GM12873 (cell line): ENCODE data around the gene KCNQ1OT1.

Experiments
- TF ChIP-seq, protein P1 (sequence below): IDR thresholded peaks from 2 replicates; pipeline ENCODE4 v1.5.1; 2012; ENCODE audit warnings: low read depth, mild to moderate bottlenecking, moderate library complexity, low read length, control low read depth; ENCODE audit not compliant: insufficient read depth; ENCODE audit errors: missing control alignments

KCNQ1OT1 gene

DNA sequence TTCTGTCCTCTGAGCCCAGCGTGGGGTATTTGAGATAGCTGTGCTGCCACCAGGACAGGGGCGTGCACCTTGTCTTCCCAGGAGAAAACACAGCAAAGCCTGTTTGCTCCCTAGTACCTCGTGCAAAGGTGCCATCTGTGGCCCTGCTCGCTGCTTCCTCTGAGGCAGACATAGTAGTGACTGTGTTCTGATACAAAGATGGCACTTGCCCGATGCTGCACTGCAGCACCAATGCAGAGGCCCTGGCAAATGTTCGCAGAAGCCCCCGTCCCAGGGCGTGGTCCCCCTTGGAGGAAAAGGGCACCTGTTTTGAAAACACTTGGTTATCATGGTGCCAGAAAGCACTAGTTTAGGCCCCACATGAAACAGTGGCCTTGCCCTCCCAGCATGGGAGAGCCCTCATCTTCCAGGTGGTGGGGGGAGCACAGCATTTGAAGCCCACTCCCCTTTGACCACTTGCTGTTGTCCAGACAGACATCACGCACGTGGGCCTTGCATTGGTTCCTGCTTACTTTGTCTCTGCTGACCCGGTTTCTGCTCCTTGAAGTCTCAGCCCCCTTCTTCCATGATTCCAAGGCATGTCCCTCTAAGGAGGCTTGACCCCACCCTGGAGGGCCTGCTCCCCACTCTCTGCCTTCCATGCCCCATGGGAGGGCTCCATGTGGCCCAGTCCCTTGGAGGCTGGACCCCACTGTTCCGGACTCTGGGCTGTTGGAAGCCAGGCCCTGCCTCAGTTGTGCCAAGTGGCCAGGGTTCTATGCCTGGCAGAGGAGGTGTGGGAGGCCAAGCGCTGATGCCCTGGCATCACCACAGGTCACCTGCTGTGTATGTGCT is 109.4 kb downstream of the KCNQ1OT1 start:
- TF ChIP-seq, protein P1, sequence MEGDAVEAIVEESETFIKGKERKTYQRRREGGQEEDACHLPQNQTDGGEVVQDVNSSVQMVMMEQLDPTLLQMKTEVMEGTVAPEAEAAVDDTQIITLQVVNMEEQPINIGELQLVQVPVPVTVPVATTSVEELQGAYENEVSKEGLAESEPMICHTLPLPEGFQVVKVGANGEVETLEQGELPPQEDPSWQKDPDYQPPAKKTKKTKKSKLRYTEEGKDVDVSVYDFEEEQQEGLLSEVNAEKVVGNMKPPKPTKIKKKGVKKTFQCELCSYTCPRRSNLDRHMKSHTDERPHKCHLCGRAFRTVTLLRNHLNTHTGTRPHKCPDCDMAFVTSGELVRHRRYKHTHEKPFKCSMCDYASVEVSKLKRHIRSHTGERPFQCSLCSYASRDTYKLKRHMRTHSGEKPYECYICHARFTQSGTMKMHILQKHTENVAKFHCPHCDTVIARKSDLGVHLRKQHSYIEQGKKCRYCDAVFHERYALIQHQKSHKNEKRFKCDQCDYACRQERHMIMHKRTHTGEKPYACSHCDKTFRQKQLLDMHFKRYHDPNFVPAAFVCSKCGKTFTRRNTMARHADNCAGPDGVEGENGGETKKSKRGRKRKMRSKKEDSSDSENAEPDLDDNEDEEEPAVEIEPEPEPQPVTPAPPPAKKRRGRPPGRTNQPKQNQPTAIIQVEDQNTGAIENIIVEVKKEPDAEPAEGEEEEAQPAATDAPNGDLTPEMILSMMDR, result no peak

DNA sequence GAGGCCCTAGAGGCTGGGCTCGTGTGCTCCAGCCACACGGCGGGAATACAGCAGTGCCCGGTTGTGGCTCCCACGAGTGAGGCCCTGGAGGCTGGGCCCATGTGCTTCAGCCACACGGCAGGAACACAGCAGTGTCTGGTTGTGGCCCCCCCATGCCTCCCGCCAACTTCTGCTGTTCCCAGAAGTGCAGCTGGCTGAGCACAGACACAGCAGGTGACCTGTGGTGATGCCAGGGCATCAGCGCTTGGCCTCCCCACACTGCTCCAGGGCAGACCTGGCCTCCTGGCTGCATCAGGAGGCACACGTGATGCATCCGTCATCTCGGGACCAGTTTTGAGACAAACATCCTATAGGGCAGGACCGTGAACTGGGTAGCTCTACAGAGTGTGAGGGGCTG is 110.3 kb downstream of the KCNQ1OT1 start:
- TF ChIP-seq, protein P1, result no peak

DNA sequence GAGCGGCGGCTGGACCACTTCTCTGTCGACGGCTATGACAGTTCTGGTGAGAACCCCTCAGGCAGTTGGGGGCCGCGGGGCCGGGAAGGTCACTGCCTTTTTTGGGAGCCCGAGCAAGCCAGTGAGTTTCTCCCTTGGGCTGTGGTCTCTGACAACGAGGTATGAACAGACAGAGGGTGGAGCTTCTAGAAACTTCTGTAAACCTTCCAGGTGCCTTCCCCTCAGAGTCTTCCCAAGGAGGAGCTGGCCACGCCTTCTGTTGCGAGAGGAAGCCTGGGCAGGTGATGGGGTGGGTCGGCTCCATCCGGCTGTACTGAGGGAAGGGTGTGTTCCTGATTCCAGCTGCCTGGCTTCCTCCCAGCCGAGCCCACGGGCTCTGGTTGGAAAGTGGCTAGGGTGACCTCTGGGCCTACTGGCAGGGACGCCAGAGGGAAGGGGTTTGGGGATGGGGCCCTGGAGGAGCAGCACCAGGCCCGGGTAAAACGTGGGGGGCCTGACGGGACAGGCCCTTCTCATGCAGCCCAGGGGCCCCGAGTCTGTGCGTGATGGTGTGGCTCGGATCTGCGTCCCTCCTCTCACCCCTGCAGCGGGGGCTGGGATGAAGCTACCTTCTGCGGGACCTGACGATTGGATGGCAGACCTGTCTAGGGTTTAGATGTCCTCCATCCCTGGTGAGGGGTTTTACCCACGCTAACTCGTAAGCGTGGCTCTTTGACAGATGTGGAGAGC is 110.8 kb downstream of the KCNQ1OT1 start:
- TF ChIP-seq, protein P1, result no peak

DNA sequence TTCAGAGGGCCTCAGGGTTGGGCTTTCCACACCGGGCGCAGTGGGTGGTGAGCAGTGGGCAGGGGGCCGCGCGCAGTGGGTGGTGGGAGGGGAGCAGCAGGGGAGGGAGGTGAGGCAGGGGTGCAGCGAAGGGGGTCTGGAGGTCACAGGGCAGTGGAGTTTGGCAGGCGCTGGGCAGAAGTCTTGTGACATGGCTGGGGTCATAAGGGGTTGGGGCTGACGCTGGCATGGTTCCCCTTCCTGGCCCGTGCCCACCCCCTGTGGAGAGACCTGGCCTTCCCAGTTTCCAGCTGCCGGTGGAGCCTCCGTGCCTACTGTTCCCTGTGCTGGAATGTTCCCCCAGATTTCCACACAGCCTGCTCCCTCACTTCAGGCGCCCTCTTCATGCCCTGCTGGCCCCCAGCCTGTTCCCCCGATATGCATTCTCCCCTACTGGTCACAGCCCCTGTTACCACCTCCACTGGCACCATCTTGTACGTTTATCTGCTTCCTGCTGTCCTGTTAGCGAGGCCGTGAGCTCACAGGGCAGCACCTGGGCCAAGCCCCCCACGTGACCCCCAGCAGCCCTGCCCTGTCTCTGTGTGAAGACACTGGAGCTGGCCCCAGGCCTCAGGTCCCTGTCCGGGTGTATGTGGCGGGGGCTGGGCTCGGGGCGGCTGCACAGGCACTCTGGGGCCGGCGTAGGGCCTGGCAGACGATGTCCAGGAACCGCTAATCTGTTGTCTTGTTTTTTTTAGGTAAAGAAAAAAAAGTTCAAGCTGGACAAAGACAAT is 111.6 kb downstream of the KCNQ1OT1 start:
- TF ChIP-seq, protein P1, result no peak

DNA sequence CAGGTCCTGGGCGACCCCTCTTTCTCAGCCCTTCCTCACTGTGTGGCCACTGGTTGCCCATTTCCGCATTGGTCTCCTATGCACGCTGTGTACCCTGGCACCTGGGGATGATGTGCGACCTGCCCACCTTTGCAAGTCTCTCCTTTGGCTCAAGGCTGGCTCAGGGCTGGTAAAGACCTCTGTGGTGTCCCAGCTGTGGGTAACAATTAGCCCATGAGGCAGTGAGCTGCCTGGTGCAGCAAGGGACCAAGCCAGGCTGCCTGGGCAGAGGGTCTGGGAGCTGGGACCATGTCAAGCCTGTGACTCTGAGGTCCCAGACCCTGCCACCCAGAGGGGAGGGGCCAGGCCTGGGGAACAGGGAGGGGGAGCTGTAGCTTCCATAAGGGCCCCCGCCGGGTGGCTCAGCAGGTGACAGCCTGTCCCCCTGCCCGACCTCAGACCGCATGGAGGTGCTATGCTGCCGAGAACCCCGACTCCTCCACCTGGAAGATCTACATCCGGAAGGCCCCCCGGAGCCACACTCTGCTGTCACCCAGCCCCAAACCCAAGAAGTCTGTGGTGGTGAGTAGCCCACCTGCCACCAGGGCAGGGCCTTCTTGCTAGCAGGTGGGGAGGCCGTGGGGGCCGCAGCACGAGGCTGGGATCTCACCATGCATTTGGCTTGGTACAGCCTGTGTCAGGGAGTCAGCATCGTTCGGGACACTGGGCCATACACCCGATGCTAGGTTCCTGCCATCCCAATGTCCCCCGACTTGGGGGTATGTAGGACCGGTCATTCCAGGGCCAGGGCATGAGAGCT is 112.5 kb downstream of the KCNQ1OT1 start:
- TF ChIP-seq, protein P1, result no peak

DNA sequence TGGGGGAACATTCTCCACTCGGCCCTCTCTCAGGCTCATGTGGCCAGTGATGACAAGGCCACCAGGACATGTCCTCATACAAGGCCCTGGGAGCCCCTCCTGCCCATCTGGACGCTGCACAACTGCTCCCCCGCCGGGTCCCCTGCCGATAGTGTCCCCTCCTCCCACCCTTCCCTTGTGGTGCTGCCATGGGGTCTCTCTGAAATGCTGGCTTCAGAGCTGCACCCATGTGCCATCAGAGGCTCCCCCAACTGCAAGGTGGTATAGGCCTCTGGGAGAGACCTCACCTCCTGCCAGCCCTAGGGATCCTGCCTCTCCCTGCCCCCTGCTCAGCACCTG is 113.0 kb downstream of the KCNQ1OT1 start:
- TF ChIP-seq, protein P1, result no peak
